K562 (cell line): Measurements from ENCODE around the gene RFLNA. TPM values are rescaled to one million over a fixed set of nuclear protein-coding genes. Genes with fewer than 3 reads are reported as not detected.

ENCODE experiments used
- ARID2 ChIP-seq: fragments of 450-650 bp; IDR thresholded peaks from 2 replicates; pipeline ENCODE4 v1.6.1; 2017; ENCODE audit warnings: antibody characterized with exemption, mild to moderate bottlenecking
- BHLHE40 ChIP-seq: IDR thresholded peaks from 2 replicates; pipeline ENCODE4 v1.6.1; 2011; ENCODE audit warnings: low read length, improper control_type of control experiment
- CC2D1A ChIP-seq: fragments of 450-650 bp; IDR thresholded peaks from 2 replicates; pipeline ENCODE4 v1.6.1; 2017; ENCODE audit warnings: mild to moderate bottlenecking
- COPS2 ChIP-seq: fragments of 450-650 bp; conservative IDR thresholded peaks from 2 replicates; pipeline ENCODE4 v1.6.1; 2016; ENCODE audit warnings: mild to moderate bottlenecking, moderate library complexity
- HDAC2 ChIP-seq: fragments of 450-650 bp; IDR thresholded peaks from 2 replicates; pipeline ENCODE4 v1.6.1; 2016; ENCODE audit warnings: mild to moderate bottlenecking
- HEY1 ChIP-seq: fragments of 250-450 bp; sonication (Bioruptor Pico); IDR thresholded peaks from 2 replicates; pipeline ENCODE4 v1.5.0; 2020; ENCODE audit warnings: mild to moderate bottlenecking, moderate library complexity, borderline replicate concordance
- MTA1 ChIP-seq: fragments of 450-650 bp; IDR thresholded peaks from 2 replicates; pipeline ENCODE4 v1.6.1; 2017; ENCODE audit warnings: borderline replicate concordance
- NCOA1 ChIP-seq: fragments of 450-650 bp; IDR thresholded peaks from 2 replicates; pipeline ENCODE4 v1.6.1; 2016; ENCODE audit warnings: low read depth
- NELFE ChIP-seq: IDR thresholded peaks from 2 replicates; pipeline ENCODE4 v1.6.1; 2011; ENCODE audit warnings: mild to moderate bottlenecking; ENCODE audit not compliant: insufficient read depth, insufficient read length
- NR2F6 ChIP-seq: fragments of 450-650 bp; formaldehyde crosslinking; IDR thresholded peaks from 2 replicates; pipeline ENCODE4 v1.4.0; 2020; ENCODE audit warnings: mild to moderate bottlenecking
- OTX1 ChIP-seq: fragments of 450-650 bp; formaldehyde crosslinking; IDR thresholded peaks from 2 replicates; pipeline ENCODE4 v1.4.0; 2022; ENCODE audit warnings: mild to moderate bottlenecking
- PHB ChIP-seq: fragments of 250-450 bp; sonication (Bioruptor Pico); IDR thresholded peaks from 2 replicates; pipeline ENCODE4 v1.5.0; 2021
- PTTG1 ChIP-seq: fragments of 450-650 bp; IDR thresholded peaks from 2 replicates; pipeline ENCODE4 v1.6.1; 2016; ENCODE audit warnings: low read depth, mild to moderate bottlenecking, missing genetic modification characterization, missing compliant biosample characterization
- RBM22 ChIP-seq: fragments of 200-400 bp; formaldehyde crosslinking; IDR thresholded peaks from 2 replicates; pipeline ENCODE4 v1.6.1; 2018; ENCODE audit warnings: low read length, low read depth; ENCODE audit not compliant: poor library complexity, severe bottlenecking
- RFX7 ChIP-seq: fragments of 250-450 bp; sonication (Bioruptor Pico); IDR thresholded peaks from 2 replicates; pipeline ENCODE4 v1.5.1; 2021; ENCODE audit warnings: mild to moderate bottlenecking
- SIN3B ChIP-seq: fragments of 450-650 bp; IDR thresholded peaks from 2 replicates; pipeline ENCODE4 v1.6.1; 2017; ENCODE audit warnings: low read depth, mild to moderate bottlenecking, moderate library complexity
- TBP ChIP-seq: optimal IDR thresholded peaks from 2 replicates; pipeline ENCODE3; 2011; ENCODE audit warnings: low read depth, low read length, improper control_type of control experiment
- XRCC5 ChIP-seq: fragments of 200-400 bp; formaldehyde crosslinking; IDR thresholded peaks from 2 replicates; pipeline ENCODE4 v1.6.1; 2017; ENCODE audit warnings: low read depth, mild to moderate bottlenecking, low read length
- YY1 ChIP-seq, 3 experiments: IDR thresholded peaks; 2 replicates each; pipeline ENCODE4 v1.6.1; 2011; ENCODE audit warnings: low read length in 2 of 3, mild to moderate bottlenecking in 2 of 3, moderate library complexity in 2 of 3, borderline replicate concordance in 1 of 3, control low read depth in 1 of 3, low read depth in 1 of 3; ENCODE audit not compliant: insufficient read depth in 3 of 3, insufficient replicate concordance in 2 of 3, control insufficient read depth in 1 of 3, insufficient read length in 1 of 3; ENCODE audit errors: extremely low read depth in 1 of 3
- ZNF707 ChIP-seq: fragments of 250-450 bp; sonication (Bioruptor Pico); conservative IDR thresholded peaks from 2 replicates; pipeline ENCODE4 v1.8.0; 2022; ENCODE audit warnings: inconsistent platforms, mild to moderate bottlenecking, moderate library complexity
- polyA plus RNA-seq, 8 experiments: library from polyadenylated mRNA; depleted of rRNA in 4 of 8; stranded (reverse) in 5 of 8; unstranded in 3 of 8; fragments of >200 nt; fragmentation: Nextera tagmentation in 2 of 8; fragmentation: Illumina TruSeq in 1 of 8; extraction: Ambion mirVana in 2 of 8; extraction: Trizol in 1 of 8; gene quantifications; 2 replicates each; pipeline versions ENCODE4 v1.2.1 to v1.2.3, GENCODE V29; 2011 to 2014; ENCODE audit warnings: inconsistent platforms in 1 of 8, missing spikeins in 1 of 8
- total RNA-seq, 7 experiments: library from RNA; depleted of rRNA in 6 of 7; stranded (reverse); fragments of >200 nt in 6 of 7; fragmentation: Illumina TruSeq in 2 of 7; extraction: Trizol in 2 of 7; gene quantifications; 2 replicates each; pipeline versions ENCODE4 v1.2.1 to v1.2.3, GENCODE V29; 2011 to 2021; ENCODE audit warnings: low replicate concordance in 1 of 7
- TF ChIP-seq, protein P1 (sequence below): fragments of 250-450 bp; sonication (Bioruptor Pico); IDR thresholded peaks from 2 replicates; pipeline ENCODE4 v1.5.1; 2021; ENCODE audit warnings: mild to moderate bottlenecking
- TF ChIP-seq, protein P2 (sequence below): sonication (generic); formaldehyde crosslinking; IDR thresholded peaks from 2 replicates; pipeline ENCODE4 v1.8.0; 2022; ENCODE audit warnings: missing genetic modification reagents, mild to moderate bottlenecking, moderate library complexity, borderline replicate concordance
- TF ChIP-seq, protein P3 (sequence below): fragments of 450-650 bp; IDR thresholded peaks from 2 replicates; pipeline ENCODE4 v1.6.1; 2017; ENCODE audit warnings: mild to moderate bottlenecking, moderate library complexity

RFLNA gene
- total and polyA plus RNA-seq, 9 of the 15 experiments (the other 6 are each of a cell fraction or from before 2014, with no cell fraction given) = not detected

DNA sequence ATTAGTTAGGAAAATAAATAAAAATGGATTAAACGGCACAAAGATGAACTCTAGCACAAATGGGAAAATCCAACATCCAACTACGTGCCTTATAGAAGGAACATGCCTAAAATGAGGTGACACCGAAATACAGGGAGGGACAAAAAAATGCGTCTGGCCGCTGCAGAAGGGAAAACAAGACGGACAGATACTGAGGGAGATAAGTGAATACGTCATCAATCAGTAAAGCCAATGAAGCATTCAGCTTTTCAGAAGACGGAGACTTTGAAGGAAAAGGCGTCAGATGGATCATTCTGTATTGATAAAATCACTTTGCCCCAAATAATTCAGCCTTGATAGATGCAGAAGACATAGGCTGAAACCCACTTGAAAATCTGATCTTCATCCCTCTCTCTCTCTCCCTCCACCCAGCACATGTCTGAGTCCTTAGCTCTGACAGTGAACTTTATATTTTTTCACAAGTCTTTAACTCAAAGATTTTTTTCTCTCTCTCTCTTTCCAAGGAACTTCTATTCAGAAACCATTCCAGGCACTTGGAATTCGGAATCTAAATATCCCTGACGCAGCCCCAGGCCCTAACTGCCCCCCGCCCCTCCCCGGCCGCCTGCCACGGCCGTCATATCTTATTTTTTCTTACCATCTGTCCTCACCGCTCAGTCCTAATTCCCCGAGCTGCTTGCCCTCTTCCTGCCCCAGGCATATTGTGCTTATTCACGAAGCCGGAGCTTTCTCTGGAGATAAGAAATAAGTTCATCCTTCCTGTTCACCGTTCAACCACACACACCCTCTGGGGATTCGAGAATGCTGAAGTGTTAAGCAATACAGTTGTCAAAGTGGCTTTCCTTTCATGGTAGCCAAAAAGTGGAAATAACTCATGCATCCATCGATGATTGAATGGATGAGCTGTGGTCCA, 35.5 kb upstream of the RFLNA start (continued):
- TF ChIP-seq RFX7 (CRISPR knock-in tag) = no peak
- no peak for TF ChIP-seq RBM22
- no peak for TF ChIP-seq CC2D1A
- no peak for TF ChIP-seq PHB
- TF ChIP-seq, protein P1, sequence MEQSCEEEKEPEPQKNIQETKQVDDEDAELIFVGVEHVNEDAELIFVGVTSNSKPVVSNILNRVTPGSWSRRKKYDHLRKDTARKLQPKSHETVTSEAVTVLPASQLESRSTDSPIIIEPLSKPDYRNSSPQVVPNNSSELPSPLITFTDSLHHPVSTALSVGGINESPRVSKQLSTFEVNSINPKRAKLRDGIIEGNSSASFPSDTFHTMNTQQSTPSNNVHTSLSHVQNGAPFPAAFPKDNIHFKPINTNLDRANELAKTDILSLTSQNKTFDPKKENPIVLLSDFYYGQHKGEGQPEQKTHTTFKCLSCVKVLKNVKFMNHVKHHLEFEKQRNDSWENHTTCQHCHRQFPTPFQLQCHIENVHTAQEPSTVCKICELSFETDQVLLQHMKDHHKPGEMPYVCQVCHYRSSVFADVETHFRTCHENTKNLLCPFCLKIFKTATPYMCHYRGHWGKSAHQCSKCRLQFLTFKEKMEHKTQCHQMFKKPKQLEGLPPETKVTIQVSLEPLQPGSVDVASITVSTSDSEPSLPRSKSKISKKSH (CRISPR knock-in tag) = no peak
- TF ChIP-seq, protein P2, sequence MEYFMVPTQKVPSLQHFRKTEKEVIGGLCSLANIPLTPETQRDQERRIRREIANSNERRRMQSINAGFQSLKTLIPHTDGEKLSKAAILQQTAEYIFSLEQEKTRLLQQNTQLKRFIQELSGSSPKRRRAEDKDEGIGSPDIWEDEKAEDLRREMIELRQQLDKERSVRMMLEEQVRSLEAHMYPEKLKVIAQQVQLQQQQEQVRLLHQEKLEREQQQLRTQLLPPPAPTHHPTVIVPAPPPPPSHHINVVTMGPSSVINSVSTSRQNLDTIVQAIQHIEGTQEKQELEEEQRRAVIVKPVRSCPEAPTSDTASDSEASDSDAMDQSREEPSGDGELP (CRISPR knock-in tag) = no peak
- no peak for TF ChIP-seq HEY1
- no peak for TF ChIP-seq NELFE
- TF ChIP-seq XRCC5 = no peak
- TF ChIP-seq, protein P3, sequence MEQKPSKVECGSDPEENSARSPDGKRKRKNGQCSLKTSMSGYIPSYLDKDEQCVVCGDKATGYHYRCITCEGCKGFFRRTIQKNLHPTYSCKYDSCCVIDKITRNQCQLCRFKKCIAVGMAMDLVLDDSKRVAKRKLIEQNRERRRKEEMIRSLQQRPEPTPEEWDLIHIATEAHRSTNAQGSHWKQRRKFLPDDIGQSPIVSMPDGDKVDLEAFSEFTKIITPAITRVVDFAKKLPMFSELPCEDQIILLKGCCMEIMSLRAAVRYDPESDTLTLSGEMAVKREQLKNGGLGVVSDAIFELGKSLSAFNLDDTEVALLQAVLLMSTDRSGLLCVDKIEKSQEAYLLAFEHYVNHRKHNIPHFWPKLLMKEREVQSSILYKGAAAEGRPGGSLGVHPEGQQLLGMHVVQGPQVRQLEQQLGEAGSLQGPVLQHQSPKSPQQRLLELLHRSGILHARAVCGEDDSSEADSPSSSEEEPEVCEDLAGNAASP = no peak
- no peak for TF ChIP-seq BHLHE40
- TF ChIP-seq ARID2 = no peak
- TF ChIP-seq HDAC2 = peak; percentile 55; the same call in 1 of the 2 replicates
- TF ChIP-seq PTTG1 = no peak
- TF ChIP-seq YY1 (IDR thresholded peaks at IDR 0.05; ENCODE audit: borderline replicate concordance in 1 of 3, control insufficient read depth in 1 of 3, extremely low read depth in 1 of 3, insufficient read depth in 3 of 3, insufficient read length in 1 of 3, insufficient replicate concordance in 2 of 3, low read depth in 1 of 3, low read length in 2 of 3) = no peak
- no peak for TF ChIP-seq NR2F6 (CRISPR knock-in tag)
- TF ChIP-seq MTA1 = no peak
- no peak for TF ChIP-seq COPS2
- no peak for TF ChIP-seq SIN3B
- TF ChIP-seq ZNF707 (CRISPR knock-in tag) = no peak
- no peak for TF ChIP-seq OTX1
- peak; percentile 71; the same call in 1 of the 2 replicates for TF ChIP-seq NCOA1
- no peak for TF ChIP-seq TBP
